HG03460 (cell line): ENCODE data around the gene ADCY1.

ENCODE experiments used
- ATAC-seq: cut with Tn5 transposase; IDR thresholded peaks from one replicate; pipeline ENCODE4 v1.9.1; 2021; ENCODE audit not compliant: unreplicated experiment

The ADCY1 gene

DNA sequence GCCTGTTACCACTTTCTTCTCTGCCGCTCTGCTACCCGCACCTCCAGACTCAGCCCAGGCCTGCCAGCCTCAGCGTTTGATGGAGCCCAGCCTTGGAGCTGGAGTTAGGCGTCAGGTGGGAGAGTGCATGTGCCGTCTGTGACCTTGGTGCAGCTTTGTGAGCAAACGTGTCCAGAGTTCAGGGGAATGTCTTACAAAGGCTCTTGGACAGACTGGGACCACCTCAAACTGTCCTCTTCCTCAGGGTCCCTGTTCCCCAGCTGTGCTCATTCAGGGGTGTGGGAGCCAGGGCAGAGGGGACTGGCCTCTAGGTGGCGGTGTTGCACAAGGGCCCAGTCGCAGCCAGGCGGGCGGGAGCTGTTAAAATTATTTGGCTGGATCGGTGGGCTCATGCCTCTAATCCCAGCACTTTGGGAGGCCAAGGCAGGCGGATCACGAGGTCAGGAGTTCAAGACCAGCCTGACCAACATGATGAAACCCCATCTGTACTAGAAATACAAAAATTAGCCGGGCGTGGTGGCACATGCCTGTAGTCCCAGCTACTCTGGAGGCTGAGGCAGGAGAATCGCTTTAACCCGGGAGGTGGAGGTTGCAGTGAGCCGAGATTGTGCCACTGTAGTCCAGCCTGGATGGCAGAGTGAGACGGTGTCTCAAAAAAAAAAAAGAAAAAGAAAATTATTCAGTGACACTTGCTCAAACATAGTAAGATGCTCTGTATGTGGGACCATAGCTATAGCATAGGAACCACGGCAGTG is 89.2 kb downstream of the ADCY1 start:
- no peak for ATAC-seq

GRCh38 chr7:45663965-45664633 is 89.9 kb downstream of the ADCY1 start:
- no peak for ATAC-seq

DNA sequence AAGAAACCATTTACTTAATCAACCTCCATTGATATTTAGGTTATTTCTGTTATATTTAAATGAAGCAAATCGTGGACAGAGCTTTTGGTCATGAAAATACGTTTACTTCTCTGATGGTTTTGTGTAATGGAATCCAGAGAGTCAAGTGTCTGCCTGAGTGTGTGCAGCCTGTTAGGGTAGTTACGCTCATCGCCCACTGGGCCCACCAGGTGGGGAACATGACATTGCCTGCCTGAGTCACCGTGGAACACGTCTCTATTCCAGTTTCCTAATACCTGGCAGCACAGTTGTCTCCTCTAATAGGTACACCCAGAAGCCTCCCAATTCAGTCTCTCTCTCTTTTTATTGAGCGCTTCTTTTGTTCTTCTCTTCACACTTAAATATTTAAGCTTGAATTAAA is 91.0 kb downstream of the ADCY1 start:
- no peak for ATAC-seq

DNA sequence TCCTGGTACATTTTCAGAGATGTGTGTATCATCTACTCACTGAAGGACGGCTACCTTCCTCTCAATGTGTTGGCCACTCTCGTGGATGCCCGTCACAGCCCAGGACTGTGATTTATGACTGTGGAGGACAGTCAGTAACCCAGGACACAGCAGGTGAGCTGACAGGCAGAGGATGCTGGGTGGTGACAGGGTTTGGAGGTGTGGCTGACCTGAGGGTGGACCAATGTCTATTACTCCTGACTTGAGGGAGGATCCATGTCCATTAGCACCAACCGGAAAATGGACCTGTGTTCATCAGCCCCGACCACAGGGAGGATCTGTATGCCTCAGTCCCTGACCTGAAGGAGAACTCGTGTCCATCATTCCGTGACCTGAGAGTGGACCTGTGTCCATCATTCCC is 96.1 kb downstream of the ADCY1 start:
- ATAC-seq = no peak

DNA sequence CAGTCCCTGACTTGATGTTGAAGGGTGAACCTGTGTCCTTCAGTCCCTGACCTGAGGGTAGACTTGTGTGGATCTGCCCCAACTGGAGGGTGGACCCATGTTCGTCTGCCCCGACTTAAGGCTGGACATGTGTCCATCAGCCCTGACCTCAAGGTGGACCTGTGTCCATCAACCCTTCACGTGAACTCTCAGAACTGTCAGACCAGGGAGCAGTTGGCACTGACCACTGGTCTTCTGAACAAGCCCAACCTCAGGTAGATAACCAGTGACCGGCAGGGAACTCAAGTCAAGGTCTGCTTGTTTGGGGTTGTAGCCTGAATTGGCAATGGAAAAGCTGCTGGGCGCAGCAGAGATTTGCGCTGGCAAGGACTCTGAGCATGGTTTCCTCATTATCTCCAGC is 96.5 kb downstream of the ADCY1 start:
- ATAC-seq = no peak

DNA sequence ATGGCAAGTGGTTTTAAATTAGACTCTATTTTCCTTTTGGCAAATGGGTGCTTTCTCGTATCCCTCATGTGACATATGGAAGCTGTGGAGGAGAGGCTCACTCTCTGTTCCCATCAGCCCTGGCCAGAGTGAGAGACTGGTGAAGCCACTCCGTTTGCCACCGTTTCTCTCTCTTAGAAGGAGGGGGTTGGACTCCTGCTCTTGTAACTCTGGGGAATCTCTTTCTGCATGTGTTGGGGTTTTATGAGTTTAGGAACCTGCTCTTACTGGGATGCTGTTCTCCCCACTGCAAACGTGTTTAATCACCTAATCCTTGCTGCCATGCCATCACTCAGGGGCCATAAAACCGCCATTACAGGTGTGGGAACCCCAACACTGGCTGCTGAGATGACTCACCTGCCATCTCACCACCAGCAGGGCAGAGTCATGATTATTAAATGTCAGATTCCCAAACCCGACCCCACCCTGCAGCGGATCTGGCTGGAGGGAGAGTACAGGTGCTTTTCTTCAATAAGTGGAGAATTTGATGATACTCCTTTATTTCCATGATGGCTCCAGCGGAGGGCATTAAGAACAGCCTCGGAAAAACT is 103.2 kb downstream of the ADCY1 start:
- ATAC-seq = no peak

DNA sequence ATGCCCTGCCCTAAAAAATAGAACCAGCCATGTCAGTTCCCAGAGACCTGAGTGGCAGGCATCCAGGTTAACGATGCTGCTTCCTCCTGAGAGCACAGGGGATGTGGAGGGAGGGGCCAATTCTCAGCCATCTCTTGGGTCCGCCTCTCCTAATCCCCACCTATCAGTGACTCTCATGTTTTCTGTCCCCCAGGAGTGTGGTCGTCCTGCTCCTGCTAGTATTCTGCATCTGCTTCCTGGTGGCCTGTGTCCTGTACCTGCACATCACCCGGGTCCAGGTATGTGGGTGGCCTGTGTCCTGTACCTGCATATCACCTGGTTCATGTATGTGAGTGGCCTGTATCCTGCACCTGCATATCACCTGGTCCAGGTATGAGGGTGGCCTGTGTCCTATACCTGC is 105.3 kb downstream of the ADCY1 start:
- ATAC-seq = no peak

DNA sequence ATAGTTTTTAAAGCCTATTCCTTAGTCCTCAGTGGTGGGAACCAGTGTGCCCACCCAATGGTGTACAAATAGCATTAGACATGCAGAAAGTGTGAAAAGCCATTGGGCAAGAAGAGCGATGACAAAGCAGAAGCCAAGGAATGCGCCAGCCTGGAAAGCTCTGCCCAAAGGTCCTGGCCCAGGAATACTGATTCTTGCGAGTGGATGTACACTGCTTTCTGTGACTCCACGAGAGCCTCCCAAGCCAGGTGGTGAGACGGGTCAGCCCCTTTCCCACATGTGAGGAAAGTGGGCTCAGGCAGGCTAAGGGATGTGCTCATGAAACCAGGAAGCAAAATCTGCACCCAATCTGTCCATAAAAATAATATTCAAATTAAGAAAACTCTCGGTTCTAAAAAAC is 106.6 kb downstream of the ADCY1 start:
- ATAC-seq = no peak

GRCh38 chr7:45681596-45682357 is 107.6 kb downstream of the ADCY1 start:
- no peak for ATAC-seq

- no peak for ATAC-seq
These were observed 108.2 kb downstream of the ADCY1 start for GRCh38 chr7:45682358-45682735.

- no peak for ATAC-seq
These were observed 108.8 kb downstream of the ADCY1 start for GRCh38 chr7:45682836-45683555.

GRCh38 chr7:45683556-45684148 is 109.5 kb downstream of the ADCY1 start:
- no peak for ATAC-seq

DNA sequence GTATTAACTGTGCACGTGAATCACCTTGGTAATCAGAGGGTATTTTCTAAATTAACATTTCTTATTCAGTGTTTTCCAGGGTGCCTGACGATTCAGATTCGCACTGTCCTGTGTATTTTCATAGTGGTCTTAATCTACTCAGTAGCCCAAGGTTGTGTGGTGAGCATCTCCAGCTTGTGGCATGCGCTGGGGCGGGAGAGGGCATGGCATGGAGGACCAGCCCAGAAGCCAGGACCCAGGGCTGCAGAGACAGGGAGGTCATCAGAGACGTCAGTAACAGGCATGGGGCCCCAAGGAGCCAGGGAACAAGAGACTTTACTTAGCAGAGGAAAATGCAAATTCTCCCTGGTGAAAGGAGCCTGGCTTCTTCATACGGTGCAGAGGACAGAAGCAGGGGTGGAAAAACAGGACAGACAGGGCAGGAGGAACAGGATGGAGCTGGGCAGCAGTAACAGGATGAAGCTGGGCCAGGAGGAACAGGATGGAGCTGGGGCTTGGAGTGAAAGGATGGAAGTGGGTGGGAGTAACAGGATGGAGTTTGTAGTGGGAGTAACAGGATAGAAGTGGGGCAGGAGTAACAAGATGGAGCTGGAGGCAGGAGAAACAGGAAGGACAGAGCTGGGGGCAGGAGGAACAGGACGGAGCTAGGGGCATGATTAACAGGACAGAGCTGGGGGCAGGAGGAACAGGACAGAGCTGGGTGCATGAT is 110.9 kb downstream of the ADCY1 start:
- no peak for ATAC-seq

- no peak for ATAC-seq
These were observed 111.6 kb downstream of the ADCY1 start for GRCh38 chr7:45685619-45686240.

- no peak for ATAC-seq
These were observed 112.4 kb downstream of the ADCY1 start for GRCh38 chr7:45686441-45687184.

- ATAC-seq = no peak
These were observed 113.0 kb downstream of the ADCY1 start for GRCh38 chr7:45687185-45687560.

- no peak for ATAC-seq
These were observed 113.6 kb downstream of the ADCY1 start for GRCh38 chr7:45687721-45688120.

DNA sequence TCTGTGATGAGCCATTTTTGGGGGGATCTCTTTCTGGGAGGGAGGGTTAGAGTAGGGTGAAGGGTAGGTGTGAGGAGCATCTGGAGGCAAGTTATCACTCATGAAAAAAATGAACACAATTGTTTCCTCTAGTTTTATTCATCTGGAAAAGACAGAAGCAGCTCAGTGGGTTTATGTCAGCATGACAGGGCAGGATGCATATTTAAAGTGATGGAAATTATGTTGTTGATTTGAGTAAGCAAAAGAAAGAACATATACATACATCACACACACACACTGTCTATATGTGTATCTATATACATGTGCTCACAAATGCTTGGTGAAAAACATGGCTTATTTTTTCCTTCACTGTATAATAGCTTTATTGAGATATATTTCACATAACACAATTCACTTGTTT is 114.2 kb downstream of the ADCY1 start:
- no peak for ATAC-seq
